Endodermal cell (in vitro differentiated cells): Measurements from ENCODE around the gene MRPL41. TPM values are rescaled to one million over a fixed set of nuclear protein-coding genes. Genes with fewer than 3 reads are reported as not detected.

Experiments used
- DNase-seq: peaks from one replicate; pipeline ENCODE4 v3.0.0-alpha.2; 2017
- H3K27ac ChIP-seq: 2 replicates; pipeline ENCODE4 v1.5.1; 2013; ENCODE audit warnings: mild to moderate bottlenecking, low read depth, low read length, moderate library complexity
- H3K27me3 ChIP-seq: 2 replicates; pipeline ENCODE4 v1.6.1; 2013; ENCODE audit warnings: mild to moderate bottlenecking, low read length, moderate library complexity; ENCODE audit not compliant: insufficient read depth, control insufficient read depth, poor library complexity, severe bottlenecking
- H3K36me3 ChIP-seq: 2 replicates; pipeline ENCODE4 v1.7.0; 2013; ENCODE audit warnings: mild to moderate bottlenecking, low read length, moderate library complexity; ENCODE audit not compliant: control insufficient read depth, insufficient read depth
- H3K4me1 ChIP-seq: one replicate; pipeline ENCODE4 v1.7.0; 2013; ENCODE audit warnings: low read length; ENCODE audit not compliant: control insufficient read depth, insufficient read depth
- H3K4me3 ChIP-seq: 2 replicates; pipeline ENCODE4 v1.5.1; 2013; ENCODE audit warnings: mild to moderate bottlenecking, low read length, moderate library complexity
- H3K9ac ChIP-seq: 2 replicates; pipeline ENCODE4 v1.6.1; 2013; ENCODE audit warnings: mild to moderate bottlenecking, low read length, moderate library complexity; ENCODE audit not compliant: poor library complexity, severe bottlenecking; ENCODE audit errors: extremely low read depth
- H3K9me3 ChIP-seq: 2 replicates; pipeline ENCODE4 v1.6.1; 2013; ENCODE audit warnings: mild to moderate bottlenecking, low read length, moderate library complexity; ENCODE audit not compliant: control insufficient read depth
- H3K27ac Mint-ChIP-seq: 2 replicates; pipeline ENCODE4 v1.8.0; 2020; ENCODE audit warnings: mixed read lengths
- H3K27me3 Mint-ChIP-seq: 2 replicates; pipeline ENCODE4 v1.8.0; 2021; ENCODE audit warnings: mild to moderate bottlenecking, mixed read lengths; ENCODE audit not compliant: insufficient read depth
- H3K36me3 Mint-ChIP-seq: 2 replicates; pipeline ENCODE4 v1.8.0; 2020; ENCODE audit warnings: low read depth, mixed read lengths
- H3K4me1 Mint-ChIP-seq: 2 replicates; pipeline ENCODE4 v1.8.0; 2020; ENCODE audit warnings: mixed read lengths
- H3K4me3 Mint-ChIP-seq: 2 replicates; pipeline ENCODE4 v1.8.0; 2020; ENCODE audit warnings: mild to moderate bottlenecking, moderate library complexity, mixed read lengths
- H3K9me3 Mint-ChIP-seq: 2 replicates; pipeline ENCODE4 v1.8.0; 2020; ENCODE audit warnings: mild to moderate bottlenecking, mixed read lengths
- WGBS, 2 experiments: methylation state at CpG; one replicate each; pipeline versions ENCODE4 v1.1.5 to v1.1.7; 2013; ENCODE audit warnings: missing lambda C conversion rate in 2 of 2, mixed read lengths in 1 of 2; ENCODE audit not compliant: insufficient coverage in 1 of 2, insufficient read length in 1 of 2; 5-methylcytosine and 5-hydroxymethylcytosine counted together
- total RNA-seq, 2 donors: library from RNA; stranded (reverse); fragmentation: NEBNext Ultra II Directional in 1 of 2; extraction: Animal tissue kit (Norgen Biotek cat#: 25700) in 1 of 2; gene quantifications; 2 replicates in 1 of 2; 3 replicates in 1 of 2; pipeline ENCODE4 v1.2.1, GENCODE V29; 2021
- TF ChIP-seq, protein P1 (sequence below): fragments of 200-600 bp; sonication (generic); conservative IDR thresholded peaks from 2 replicates; pipeline ENCODE4 v1.5.0; 2021; ENCODE audit warnings: antibody characterized with exemption, mild to moderate bottlenecking

MRPL41 gene
- total RNA-seq, 2 donors from 2014 or later = 43.7 to 49.6 TPM

DNA sequence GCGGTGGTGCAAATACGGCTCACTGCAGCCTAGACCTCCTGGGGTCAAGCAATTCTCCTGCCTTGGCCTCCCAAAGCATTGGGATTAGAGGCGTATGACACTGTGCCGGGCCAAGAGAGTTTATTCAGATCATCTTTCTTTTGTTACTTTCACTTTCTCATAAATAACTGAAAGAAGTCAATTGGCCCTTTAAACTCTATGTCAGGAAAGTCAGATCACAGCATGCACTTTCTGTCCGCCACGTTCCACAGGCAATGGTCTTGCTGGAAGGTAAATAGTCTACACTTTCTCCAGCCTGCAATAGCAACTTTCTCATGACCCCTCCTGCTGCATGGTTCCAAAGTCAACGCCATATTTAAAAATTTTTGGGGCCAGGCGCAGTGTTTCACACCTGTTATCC is 47.3 kb downstream of the MRPL41 start:
- Histone ChIP-seq H3K27ac (no peak overlapping the region), H3K4me1 (no peaks in the 10 kb centered on the region), H3K9ac (no peak overlapping the region), H3K36me3 (no peaks in the 10 kb centered on the region), H3K9me3 (no peaks in the 10 kb centered on the region), H3K27me3 (no peaks in the 10 kb centered on the region), H3K4me3 (no peak overlapping the region)
- Mint-ChIP-seq H3K4me3 (no peak overlapping the region), H3K36me3 (peaks cover 2% of the 10 kb centered on the region), H3K27ac (no peak overlapping the region), H3K27me3 (peaks cover 7% of the 10 kb centered on the region), H3K4me1 (peaks cover 12% of the 10 kb centered on the region), H3K9me3 (no peaks in the 10 kb centered on the region)
- TF ChIP-seq, protein P1, sequence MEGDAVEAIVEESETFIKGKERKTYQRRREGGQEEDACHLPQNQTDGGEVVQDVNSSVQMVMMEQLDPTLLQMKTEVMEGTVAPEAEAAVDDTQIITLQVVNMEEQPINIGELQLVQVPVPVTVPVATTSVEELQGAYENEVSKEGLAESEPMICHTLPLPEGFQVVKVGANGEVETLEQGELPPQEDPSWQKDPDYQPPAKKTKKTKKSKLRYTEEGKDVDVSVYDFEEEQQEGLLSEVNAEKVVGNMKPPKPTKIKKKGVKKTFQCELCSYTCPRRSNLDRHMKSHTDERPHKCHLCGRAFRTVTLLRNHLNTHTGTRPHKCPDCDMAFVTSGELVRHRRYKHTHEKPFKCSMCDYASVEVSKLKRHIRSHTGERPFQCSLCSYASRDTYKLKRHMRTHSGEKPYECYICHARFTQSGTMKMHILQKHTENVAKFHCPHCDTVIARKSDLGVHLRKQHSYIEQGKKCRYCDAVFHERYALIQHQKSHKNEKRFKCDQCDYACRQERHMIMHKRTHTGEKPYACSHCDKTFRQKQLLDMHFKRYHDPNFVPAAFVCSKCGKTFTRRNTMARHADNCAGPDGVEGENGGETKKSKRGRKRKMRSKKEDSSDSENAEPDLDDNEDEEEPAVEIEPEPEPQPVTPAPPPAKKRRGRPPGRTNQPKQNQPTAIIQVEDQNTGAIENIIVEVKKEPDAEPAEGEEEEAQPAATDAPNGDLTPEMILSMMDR = no peak
- WGBS, 2 experiments = 81 to 86% methylated on average over 6 to 8 of the region's 8 CpGs
- no peak for DNase-seq

Other genes starting within 250 kb of the MRPL41 start
- gene NRARP, start 249.6 kb upstream of the MRPL41 start, total RNA-seq = 10 to 100 TPM; 12.1 to 12.9 TPM
- gene EXD3, start 128.7 kb upstream of the MRPL41 start, total RNA-seq = 10 to 100 TPM; 15.5 to 31.0 TPM
- gene NOXA1, start 128.5 kb upstream of the MRPL41 start, total RNA-seq = 1 to 10 TPM; 5.0 to 5.9 TPM
- under 1 TPM; 0.33 to 0.75 TPM for gene ENTPD8, start 110.5 kb upstream of the MRPL41 start, total RNA-seq
- gene NSMF, start 92.5 kb upstream of the MRPL41 start, total RNA-seq = 10 to 100 TPM; 58.9 to 66.0 TPM
- gene PNPLA7, start 1.5 kb upstream of the MRPL41 start, total RNA-seq = 1 to 10 TPM; 2.0 to 2.4 TPM
- 10 to 100 TPM; 48.9 to 50.4 TPM for gene DPH7, start 27.0 kb downstream of the MRPL41 start, total RNA-seq
- 10 to 100 TPM; 47.8 to 51.0 TPM for gene ZMYND19, start 38.6 kb downstream of the MRPL41 start, total RNA-seq
- gene ARRDC1, start 53.8 kb downstream of the MRPL41 start, total RNA-seq = 10 to 100 TPM; 41.5 to 46.2 TPM
- 100 to 1,000 TPM; 137 to 139 TPM for gene EHMT1, start 67.1 kb downstream of the MRPL41 start, total RNA-seq